NCI-H146 treated with DMSO at 0.1 percent for 48 hours (cell line): ENCODE results near the gene ANO1.

Experiments
- DNase-seq: peaks from one replicate; lab custom pipeline; 2025; ENCODE audit not compliant: unreplicated experiment; lab: John Stamatoyannopoulos, UW

ANO1 gene

DNA sequence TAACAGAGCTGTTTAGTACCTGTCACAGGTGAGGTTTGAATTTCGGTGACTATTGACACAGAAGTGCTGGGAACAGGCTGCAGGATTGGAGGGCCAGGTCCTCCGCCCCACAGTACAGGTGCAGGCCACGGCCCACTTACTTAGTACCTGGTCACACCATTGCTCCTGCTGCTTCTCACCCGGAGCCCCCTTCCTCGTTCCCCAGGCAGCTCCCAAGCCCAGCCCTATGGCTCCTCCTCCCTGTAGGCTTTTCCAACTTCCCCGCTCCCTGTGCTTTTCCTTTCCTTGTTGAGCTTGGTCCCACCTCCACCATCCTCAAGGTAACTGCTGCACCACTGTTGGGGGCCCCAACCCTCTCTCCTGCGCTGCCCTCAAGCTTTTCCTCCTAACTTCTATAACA is 27.9 kb upstream of the ANO1 start:
- no peak for DNase-seq

DNA sequence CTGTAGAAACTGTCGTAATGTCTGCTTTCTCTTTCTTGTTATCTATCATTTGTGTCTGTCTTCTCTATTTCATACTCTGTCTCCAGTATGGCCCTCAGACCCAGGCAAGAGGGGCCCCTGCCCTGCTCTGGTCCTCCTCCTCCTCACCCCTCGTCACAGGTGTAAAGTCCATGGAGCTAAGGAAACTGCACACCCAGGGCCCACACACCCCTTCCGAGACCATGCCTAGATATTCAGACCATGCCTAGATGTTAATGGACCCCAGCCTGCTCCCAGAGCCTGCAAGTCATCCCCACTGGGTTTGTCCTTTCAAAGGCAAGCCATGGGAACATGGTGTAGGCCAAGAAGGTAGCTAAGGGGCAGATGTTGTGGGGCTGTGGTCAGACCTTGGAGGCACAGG is 24.1 kb upstream of the ANO1 start:
- DNase-seq, result no peak

DNA sequence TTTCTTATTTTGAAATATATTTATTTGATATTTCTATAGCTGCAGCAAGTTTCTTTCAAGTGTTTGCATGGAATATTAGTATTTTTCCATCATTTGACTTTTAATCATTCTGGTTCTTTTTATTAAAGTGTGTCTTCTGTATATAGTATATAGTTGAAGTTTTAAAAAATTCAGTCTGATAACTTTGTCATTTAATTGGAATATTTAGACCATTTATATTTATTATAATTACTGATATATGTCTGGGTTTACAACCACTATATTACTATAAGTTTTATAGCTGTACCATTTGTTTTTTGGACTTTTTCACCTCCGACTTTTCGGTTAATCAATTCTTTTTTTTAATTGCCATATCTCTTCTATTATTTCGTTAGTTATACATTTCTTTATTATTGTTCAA is 22.7 kb upstream of the ANO1 start:
- DNase-seq, result no peak

DNA sequence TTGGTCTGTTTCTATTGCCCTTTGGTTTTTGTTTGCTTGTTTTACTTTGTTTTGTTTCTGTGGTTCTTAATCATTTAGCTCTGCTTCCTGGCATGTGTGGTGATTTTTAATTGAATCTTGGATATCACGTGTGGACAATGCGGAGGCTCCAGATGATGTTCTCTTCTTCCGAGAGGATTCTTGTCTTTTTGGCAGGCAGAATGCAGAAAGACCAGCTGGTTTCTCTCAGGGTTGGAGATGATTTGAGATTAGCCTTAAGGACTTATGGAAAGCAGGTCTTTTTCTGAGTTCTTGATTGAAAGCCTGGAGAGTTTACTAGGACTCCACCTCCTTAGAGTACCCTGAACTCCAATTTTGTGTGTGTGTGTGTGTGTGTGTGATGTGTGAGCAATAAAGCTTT is 21.0 kb upstream of the ANO1 start:
- DNase-seq, result no peak

DNA sequence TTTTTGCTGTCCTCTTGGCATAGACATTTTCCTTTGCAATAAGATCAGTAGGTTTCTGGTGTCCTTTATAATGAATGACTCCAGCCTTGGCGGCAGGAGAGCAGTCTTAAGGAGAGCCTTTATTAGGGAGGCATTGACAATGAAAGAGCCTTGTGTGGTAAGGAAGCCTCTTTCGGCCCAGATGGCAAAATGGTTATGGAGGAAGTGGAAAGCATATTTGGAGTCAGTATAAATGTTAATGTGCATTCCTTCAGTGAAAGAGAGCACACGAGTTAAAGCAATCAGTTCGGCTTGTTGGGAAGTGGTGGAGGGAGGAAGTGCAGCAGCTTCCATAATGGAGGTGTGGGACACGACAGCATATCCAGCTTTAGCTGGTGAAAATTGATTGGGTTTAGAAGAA is 18.1 kb upstream of the ANO1 start:
- DNase-seq, result no peak

DNA sequence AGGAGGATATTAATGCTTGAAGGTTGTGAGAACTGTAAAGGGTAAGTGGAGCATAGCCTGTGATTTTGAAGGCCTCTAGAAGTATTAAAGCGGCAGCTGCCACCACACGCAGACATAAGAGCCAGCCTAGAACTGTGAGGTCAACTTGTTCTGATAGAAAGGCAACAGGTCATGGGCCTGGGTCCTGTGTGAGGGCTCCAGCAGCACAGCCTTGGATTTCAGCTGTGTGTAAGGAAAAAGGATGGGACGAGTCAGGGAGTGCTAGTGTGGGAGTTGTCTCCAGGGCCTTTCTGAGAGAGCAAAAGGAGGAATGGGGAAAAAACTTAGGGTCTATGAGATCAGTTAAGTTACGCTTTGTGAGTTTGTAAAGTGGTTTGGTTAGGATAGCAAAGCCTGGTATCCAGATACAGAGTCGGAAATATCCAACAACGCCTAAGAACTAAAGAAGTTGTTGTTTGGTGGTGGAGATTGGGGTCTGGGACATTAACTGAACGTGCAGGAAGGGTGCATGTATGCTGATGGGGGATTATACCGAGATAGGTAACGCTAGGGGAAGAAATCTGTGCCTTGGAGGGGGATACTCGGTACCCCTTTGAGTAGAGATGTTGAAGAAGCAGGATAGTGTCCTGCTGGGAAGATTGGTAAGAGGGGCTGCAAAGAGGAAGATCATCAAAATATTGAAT is 17.4 kb upstream of the ANO1 start:
- no peak for DNase-seq

DNA sequence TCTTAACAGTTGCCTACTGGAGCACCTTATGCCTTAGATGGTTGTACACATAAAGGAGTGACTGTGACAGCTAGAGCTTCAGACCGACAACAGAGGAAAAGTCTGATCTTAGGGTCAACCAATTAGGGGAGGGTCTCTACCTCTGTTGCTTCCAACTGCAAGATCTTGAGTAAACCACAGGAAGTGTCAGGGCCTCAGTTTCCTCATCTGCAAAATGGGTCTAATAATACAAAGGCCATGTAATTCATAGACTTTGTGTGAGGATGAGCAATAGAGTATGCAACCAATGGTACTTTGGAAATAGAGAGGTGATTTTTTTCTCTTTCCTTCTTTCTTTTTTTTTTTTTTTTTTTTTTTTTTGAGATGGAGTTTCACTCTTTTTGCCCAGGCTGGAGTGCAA is 16.4 kb upstream of the ANO1 start:
- no peak for DNase-seq

DNA sequence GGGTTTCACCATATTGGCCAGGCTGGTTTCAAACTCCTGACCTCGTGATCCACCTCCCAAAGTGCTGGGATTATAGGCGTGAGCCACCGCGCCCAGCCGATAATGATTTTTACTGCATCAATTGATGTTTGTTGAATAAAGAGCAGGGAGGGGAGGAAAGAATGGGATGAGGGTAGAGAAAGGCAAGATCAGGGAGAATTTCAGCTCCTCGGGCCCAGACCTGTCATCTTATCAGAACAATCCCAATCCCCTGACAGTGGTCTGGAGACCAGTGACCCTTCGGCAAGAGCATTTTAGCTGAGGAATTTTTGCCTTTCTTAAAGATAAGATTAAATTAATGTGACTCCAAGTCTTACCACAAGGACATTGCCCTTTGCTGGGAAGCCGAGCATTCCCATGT is 15.0 kb upstream of the ANO1 start:
- DNase-seq, result no peak

DNA sequence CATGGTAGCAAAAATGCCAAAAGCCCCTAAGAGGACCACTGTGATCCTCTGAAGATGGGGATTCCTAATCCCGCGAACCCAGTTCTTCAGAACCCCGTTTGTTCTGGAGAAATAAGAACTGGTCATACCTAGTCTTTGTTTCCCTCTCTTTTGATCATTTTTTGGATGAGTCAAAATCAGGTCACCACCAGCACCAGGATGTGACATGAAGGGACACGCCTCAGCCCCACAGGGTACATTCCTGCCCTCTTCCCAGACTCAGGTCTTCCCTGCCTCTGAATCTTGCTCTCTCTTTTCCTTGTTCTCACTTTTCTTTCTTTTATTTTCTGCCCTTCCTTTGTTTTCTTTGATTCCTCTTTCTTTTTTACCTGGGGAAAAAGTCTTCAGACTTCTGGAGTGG is 14.6 kb upstream of the ANO1 start:
- DNase-seq, result no peak

DNA sequence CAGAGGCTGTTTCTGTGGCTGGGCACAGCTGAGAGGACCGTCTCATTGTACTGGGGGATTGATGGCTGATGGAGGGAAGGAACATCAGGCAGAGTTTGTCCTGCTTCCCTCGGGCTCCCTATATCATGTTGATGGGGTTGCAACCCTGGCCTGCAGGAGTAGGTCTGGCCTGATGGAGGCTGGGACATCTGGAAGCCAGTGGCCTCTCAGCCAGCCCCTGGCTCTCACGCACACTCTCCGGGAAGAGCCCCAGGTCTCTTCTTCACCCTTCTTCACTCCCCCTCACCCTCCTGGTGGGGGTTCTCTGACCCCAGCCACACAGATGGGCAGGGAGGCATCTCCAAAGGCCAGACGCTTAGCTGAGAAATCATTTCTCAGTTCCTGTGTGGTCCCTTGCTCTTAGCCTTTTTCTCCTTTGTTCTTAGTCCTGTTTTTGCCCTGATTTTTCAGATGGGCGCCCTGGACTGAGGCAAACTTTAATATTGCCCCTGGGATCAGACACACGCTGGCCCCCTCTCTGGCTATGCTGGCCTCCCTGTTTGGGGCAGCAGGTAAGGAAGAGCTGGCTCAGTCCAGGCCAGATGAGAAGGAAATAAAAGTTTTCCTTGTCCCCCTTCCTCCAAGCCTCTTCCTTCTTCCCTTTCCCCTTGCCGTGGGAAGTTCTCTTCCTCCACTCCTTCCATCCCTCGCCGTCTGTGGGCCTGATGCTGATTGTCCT is 13.9 kb upstream of the ANO1 start:
- DNase-seq, result no peak

DNA sequence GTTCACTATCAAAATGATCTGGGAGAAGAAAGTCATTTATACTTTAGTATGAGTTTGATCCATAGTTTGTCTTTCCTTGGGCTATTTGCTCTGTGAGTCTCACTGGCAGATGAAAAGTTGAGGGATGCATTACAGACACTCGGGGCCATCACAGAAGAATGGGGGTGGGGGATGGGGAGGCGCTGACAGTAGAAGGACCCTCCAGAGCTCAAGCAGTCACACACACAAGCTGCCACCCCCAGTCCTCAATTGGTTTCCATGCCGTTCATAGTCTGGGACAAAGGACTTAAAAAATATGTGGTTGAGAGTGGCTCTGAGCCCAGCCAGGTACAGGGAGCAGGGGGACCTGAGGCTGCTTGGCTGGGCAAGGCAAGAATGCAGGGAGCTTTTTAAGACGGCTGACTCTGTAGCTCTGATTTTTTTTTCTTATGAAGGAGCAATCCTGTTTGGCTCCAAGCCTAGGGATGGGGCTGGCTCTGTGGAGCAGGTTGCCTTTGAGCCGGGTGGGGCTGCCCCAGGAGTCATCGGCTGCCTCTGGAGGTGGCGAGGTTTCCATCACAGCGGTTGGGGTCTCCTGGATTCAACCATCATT is 13.3 kb upstream of the ANO1 start:
- DNase-seq, result no peak

DNA sequence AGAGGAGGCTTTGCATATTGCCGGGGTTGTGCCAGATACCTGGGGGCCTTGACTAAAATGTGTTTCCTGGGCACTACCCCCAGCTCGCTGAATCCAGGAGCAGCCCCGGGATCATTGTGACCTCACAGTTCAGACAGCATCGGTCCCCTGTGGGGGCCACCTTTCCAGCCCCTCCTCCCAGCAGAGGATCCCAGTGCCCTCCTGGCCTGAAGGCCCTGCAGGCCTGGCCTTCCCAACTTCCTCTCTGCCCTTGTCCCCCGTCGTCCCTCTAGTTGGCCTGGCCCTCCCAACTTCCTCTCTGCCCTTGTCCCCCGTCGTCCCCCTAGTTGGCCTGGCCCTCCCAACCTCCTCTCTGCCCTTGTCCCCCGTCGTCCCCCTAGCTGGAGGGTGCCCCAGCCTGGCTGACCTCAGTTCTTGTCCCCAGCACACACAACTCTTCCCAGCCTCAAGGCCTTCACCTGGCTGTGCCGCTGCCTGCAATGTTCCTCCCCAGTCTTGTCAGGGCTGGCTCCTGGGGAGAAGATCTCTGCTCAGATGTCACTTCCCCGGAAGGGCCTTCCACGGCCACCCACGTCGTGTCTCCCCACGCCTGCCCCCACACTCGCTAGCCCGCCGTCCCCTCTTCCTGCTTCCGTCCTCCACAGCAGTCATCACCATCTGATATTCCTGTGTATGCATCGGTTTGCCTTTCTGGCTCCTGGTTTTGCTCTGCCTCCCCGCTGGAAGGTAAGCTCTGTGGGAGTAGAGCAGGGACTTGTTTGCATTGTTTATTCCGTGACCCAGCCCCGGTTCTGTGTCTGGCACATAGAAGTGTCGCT is 12.6 kb upstream of the ANO1 start:
- no peak for DNase-seq

DNA sequence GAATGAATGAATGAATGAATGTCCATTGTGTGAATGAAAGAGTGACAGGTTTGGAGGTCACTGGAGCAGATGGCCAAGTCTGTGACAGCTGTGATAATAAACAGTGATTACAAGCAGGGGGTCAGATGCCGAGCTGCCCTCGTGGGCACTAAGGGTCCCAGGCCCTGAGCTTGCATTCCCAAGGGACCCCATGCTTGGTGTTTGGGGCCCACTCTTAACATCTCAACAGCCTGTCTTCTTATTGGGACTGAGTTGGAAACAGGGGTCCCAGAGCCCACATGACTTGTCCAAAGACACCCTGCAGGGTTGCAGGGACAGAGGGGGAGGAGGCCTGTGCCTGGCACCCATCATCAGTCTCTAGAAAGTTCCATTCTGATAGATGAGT is 12.0 kb upstream of the ANO1 start:
- DNase-seq, result no peak

DNA sequence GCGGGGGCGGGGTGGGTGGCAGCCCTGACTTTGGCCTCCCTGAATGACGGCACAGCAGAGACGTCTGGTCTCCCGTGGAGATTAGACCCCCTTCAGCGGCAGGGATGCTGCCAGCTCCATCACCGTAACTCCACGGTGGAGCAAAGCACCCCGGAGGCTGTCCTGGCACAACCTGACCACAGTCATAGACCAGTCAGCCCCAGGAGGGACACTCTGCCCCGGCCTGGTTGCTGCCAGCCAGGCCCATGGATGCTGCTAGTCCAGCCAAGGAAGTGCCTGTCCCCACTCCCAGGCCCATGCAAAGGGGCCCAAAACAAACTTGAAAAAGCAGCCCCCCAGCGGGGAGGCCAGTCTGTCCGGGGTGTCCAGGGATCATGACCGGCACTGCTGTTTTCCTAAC is 11.5 kb upstream of the ANO1 start:
- no peak for DNase-seq

DNA sequence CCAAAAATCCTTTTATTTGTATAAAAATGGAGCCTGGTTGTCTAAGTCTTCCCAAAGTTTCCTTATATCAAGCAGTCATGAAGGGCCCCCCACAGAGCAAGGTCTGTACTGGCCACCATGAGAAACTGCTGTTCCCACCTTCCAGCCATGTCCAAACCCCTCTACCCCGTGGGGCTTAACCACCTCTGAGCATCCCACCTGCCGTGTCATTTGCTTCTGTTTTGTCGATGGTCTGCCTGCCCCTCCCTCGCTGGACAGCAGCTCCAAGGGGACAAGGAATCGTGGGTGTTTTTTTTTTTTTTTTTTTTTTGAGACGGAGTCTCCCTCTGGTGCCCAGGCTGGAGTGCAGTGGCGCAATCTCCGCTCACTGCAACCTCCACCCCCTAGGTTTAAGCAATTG is 11.1 kb upstream of the ANO1 start:
- no peak for DNase-seq

DNA sequence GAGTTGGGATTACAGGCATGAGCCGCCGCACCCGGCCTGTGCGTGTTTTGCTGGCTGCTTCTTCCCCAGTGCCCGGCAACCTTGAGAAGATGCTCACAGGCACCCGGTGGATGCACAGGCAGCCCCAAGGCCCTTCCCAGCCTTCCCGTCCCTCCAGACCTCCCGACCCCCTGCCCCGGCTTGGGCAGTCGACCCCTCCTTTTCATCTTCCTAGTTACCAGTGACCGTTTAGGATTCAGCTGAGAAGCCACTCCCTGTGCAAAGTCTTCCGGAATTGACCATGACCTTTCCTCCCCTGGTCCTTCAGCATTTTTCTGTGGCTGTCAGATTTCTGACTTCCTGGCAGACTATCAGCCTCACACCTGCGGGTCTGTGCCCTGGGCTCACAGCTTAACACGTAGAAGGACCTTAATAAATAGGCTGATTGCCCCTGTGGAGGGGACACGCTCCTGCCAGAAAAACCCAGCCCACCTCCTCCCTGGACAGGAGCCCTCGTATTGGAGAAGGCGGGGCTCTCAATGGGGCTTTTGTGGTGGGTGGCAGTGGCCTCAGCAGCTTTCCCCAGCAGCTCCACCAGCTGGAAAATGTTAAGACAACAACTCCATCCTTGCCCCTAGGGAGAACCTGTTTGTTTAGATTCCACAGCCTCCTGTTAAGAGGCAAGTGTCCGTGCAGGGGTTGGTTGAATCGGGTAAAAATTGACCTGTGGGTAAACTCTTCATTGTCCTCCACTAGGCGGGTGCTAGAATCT is 10.4 kb upstream of the ANO1 start:
- DNase-seq, result no peak

DNA sequence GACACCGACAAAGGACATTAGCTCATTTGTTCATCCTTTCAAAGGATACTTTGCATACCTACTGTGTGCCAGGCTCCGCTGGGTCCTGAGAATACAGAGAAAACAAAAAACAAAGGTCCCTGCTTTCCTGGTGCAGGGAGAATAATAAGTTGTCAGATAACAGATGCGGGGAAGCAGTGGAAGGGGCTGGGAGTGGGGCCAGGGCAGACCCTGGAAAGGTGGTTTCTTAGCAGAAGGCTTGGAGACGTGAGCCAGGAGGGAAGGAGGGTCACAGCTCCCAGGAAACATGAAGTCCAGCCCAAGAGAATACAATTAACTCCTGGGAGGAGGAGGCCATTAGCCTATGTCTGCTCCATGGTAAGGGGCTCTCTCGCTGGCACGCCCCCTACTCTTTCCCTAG is 9.8 kb upstream of the ANO1 start:
- no peak for DNase-seq

DNA sequence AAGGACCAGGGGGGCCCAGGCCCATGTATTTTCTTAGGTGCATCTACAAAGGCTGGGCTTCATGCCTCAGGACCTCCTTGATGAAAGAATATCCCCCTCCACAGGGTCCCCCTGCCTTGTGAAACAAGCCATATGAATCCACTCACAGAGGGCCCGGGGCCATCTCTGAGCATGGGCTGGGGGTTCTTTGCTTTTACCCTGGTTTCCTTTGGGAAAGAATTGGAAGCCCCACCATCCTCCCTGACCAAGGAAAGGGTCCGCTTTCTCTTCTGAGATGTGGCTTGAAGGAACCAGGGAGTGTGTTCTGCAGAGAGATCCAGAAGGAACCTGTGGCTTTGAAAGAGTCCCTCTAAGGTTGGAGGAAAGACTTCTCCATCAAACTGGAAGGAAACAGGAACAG is 9.2 kb upstream of the ANO1 start:
- no peak for DNase-seq

DNA sequence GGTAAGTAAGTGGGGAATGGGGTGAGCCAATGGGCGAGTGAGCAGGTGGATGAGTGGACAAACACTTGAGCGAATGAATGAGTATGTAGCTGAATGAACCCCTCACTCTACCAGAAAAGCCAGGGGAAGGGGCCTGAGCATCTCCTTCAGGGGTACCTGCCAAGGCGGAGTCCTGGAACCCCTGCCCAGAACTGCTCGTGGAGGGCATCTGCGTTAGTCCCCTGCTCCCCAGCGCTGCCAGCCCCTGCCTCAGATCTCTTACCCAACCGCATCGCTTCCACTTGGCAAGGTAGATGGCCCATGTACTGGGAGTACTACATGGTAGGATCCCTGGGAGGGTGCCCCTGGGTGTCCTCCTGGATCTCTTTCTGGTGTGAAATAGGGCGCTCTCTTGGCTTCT is 7.4 kb upstream of the ANO1 start:
- no peak for DNase-seq

DNA sequence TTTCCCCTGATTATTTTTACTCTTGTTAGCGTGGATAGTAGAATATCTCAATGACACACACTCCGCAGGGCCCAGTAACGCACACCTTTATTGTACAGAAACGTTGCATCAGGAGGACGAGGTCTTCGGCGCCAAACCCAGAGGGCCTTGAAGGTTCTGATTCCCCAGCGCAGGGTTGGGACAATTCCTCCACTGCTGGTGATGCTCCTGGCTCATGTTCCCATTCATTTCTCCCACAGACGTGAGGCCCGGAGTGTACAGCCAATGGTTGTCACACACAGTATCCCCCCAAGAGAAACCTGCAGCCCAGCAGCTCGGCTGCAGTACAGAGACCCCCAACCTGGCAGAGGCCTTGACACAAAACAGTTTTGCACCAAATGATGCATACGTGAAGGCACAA is 6.1 kb upstream of the ANO1 start:
- DNase-seq, result no peak

DNA sequence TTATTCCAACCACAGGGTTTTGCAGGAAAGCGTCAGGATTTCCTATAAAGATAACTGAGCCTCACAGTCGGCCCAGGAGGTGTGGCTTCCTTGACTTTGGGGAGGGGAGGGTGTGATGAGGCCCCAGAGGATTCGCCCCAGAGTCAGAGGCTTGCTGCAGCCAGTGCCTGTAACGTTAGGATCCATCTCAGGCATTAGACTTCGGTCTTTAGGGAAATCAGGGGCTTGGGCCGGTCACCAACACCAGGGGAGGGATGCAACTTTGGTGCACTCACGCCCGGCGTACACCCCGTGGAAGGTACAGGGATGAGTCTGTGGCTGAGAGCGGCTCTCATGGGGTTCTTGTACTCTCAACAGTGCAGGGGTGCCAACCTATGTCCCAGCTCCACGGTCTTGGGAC is 5.7 kb upstream of the ANO1 start:
- DNase-seq, result no peak
